Activated effector memory CD4-positive, alpha-beta T cell treated with Interleukin-2 at 50 U/mL for 16 hours (primary cell): ENCODE measurements around the gene ZC3H13.
"Not testable (repeated sequence)": the region's sequence is repeated elsewhere in the genome, so short reads cannot be mapped to it uniquely, and the experiment has no call there.

Experiments
- DNase-seq: peaks from one replicate; pipeline ENCODE4 v3.0.0-alpha.2; 2020

The ZC3H13 gene

GRCh38 chr13:46004491-46004890, 48.1 kb downstream of the ZC3H13 start:
- DNase-seq, result no peak

- DNase-seq, result no peak
These were observed 55.9 kb downstream of the ZC3H13 start for GRCh38 chr13:45996631-45997030.

- no peak for DNase-seq
These were observed 57.3 kb downstream of the ZC3H13 start for GRCh38 chr13:45995245-45995644.

DNA sequence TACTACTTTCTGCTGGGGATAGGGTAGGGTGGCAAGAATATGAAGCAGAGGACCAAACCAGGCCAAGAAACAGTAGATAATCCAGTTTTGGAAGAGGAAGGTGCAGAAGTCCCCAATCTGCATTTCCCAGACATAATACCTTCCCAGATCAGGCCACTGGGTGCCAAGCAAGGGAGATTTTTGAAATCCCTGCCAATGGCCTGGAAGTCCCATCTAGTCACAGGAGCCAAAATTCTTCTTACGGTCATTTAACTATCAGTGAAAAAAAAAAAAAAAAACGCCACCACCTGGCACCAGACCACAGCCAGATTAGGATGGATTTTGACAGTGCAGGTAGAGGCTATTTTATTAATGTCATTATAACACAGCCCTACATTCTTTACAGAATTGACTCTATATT, 57.8 kb downstream of the ZC3H13 start:
- DNase-seq, result no peak

GRCh38 chr13:45989607-45990006, 62.9 kb downstream of the ZC3H13 start:
- no peak for DNase-seq

DNA sequence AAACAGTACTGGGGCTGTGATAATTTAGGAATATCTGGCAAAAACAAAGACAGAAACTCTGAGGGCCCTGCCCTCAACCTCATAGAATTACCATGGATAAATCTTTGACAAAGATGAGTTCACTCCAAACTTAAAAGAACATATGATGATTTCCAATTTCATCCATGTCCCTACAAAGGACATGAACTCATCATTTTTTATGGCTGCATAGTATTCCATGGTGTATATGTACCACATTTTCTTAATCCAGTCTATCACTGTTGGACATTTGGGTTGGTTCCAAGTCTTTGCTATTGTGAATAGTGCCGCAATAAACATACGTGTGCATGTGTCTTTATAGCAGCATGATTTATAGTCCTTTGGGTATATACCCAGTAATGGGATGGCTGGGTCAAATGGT, 71.4 kb downstream of the ZC3H13 start:
- not testable (repeated sequence) for DNase-seq

DNA sequence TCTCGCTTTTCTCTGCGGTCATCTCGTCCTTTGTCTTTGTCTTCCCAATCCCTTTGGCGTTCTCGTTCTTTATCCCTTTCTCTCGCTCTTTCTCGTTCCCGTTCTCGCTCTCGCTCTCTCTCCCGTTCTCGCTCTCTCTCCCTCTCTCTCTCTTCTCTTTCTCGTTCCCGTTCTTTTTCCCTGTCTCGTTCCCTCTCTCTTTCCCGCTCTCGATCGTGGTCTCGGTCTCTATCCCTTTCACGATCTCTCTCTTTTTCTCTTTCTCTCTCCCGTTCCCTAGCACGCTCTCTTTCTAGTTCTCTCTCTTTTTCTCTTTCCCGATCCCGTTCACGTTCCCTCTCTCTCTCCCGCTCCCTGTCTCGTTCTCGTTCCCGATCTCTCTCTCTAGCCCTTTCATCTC, 77.2 kb downstream of the ZC3H13 start:
- no peak for DNase-seq

- no peak for DNase-seq
These were observed 78.0 kb downstream of the ZC3H13 start for GRCh38 chr13:45974500-45974899.

GRCh38 chr13:45967589-45967988, 85.0 kb downstream of the ZC3H13 start:
- DNase-seq, result no peak

- DNase-seq, result no peak
These were observed 85.8 kb downstream of the ZC3H13 start for GRCh38 chr13:45966715-45967114.

GRCh38 chr13:45961468-45961867, 91.1 kb downstream of the ZC3H13 start:
- DNase-seq, result no peak

- no peak for DNase-seq
These were observed 97.4 kb downstream of the ZC3H13 start for GRCh38 chr13:45954836-45955800.

DNA sequence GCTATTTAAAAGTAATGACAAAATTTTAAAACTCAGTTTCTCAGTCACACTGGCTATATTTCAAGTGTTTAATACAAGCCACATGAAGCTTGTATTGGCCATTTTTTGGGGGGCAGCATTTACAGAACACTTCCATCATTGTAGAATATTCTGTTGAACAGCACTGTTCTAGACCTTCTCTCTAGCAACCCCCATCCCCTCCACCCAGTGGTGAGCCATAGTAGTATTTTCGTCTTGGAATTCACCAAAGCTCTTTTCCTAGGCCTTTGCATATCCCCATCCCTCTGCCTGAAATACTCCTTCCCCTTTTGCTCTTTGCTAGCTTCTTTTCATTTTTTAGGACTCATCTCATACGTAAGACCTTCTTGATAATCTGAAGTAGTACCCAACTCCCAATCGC, 99.5 kb downstream of the ZC3H13 start:
- no peak for DNase-seq

GRCh38 chr13:45951724-45952123, 100.8 kb downstream of the ZC3H13 start:
- DNase-seq, result no peak

DNA sequence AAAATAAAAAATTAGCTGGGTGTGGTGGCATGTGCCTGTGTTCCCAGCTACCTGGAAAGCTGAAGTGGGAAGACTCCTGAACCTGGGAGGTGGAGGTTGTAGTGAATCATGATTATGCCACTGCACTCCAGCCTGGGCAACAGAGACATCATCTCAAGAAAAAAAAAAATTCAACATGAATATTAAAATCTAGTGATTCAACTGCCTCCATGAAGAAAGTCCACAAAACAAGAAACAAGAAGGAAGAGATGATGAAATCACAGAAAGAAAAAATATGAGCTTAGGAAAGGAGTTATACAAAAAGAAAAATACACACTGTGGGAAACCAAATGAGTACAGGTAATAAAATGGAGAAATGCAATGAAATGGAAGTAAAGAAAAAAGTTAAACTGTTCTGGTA, 101.4 kb downstream of the ZC3H13 start:
- no peak for DNase-seq

- DNase-seq, result no peak
These were observed 102.1 kb downstream of the ZC3H13 start for GRCh38 chr13:45950386-45951000.

GRCh38 chr13:45949161-45949560, 103.4 kb downstream of the ZC3H13 start:
- DNase-seq, result no peak

DNA sequence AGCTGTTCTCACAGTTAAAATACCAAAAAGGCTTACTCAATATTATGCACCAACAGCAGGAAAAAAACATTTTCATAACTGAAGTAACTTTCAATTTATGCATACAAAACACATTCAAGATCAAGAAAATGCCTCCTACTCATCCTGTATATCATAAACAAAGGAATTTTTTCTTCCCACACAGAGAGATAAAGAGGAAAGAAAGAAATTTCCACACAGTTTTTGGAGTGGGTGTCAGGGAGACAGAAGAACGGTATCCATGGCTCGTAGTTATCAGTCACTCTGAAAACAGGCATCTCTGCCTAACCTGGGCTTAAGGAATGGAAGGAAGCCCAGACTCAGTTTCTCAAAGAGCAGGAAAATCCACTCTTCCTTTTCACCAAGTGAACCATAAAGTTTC, 108.6 kb downstream of the ZC3H13 start:
- DNase-seq, result no peak

DNA sequence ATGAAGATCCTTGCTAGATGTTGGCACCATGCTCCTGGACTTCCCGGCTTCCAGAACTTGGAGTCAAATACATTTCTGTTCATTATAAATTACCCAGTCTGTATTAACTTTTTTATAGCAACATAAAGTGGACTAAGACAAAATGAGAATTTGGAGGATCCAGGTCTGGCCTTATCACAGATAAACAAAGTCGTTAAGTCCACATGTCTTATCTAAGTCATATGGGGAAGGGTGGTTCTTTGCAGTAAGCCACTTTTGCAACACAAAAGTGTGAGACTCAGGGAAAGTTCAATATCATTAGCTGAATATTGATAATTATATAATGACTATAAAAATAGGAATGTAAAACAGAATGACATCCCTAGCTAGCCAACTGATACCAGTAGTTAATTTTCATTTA, 109.4 kb downstream of the ZC3H13 start:
- no peak for DNase-seq

DNA sequence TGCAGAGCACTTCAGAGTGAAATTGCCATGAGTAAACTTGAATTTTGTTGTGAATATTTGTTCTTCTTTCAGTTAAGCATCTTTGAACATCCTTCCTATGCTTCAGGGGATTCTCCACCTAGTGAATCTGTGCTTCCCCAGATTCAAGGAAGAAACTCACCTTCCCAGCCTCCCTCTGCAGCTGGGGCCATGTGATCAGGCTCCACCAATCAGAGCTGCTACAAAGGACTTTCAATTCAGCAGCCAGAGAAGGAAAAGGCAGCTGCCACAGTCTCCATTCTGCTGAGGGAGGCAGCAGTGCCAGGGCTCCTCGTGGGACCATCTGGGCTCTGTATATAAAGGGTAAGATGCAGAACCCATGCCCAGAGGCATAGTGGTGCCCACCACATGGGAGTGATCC, 111.3 kb downstream of the ZC3H13 start:
- no peak for DNase-seq

DNA sequence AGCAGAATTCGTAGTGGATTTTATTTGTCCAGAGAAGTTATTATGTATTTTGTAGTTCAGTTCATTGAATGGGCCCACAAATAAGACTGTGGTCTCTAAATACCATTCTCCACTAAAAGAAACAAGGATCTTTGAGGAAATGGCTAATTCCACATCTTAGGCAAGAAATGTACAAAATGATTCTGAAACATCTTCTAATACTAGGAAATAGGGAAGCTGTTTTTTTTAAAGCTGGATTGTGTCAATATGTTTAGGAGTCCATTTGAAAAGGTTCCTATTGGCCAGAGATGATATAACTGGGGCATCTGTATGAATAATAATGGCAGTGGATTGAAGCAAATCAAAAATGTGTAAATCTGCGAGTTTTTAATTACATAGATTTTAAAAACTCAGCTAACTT, 112.5 kb downstream of the ZC3H13 start:
- no peak for DNase-seq

DNA sequence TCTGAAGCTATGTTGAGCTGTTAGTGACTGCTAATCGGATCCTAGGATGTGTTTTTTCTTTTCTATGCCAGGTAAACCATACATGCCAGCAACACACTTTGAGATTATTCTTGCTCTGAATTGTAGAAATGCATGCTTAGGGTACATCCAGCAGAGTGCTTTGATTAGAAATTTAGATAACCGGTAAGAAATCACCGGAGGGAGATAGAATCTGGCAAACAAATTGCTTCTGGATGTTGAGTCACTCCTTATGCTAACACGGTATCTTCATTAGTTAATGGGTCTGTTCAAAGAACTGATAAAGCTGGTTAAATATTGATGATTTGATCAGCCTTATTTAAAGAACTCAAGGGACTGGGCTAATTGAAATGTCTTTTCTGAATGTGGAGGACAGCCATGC, 115.9 kb downstream of the ZC3H13 start:
- DNase-seq, result no peak

- DNase-seq, result no peak
These were observed 118.3 kb downstream of the ZC3H13 start for GRCh38 chr13:45934283-45934682.

DNA sequence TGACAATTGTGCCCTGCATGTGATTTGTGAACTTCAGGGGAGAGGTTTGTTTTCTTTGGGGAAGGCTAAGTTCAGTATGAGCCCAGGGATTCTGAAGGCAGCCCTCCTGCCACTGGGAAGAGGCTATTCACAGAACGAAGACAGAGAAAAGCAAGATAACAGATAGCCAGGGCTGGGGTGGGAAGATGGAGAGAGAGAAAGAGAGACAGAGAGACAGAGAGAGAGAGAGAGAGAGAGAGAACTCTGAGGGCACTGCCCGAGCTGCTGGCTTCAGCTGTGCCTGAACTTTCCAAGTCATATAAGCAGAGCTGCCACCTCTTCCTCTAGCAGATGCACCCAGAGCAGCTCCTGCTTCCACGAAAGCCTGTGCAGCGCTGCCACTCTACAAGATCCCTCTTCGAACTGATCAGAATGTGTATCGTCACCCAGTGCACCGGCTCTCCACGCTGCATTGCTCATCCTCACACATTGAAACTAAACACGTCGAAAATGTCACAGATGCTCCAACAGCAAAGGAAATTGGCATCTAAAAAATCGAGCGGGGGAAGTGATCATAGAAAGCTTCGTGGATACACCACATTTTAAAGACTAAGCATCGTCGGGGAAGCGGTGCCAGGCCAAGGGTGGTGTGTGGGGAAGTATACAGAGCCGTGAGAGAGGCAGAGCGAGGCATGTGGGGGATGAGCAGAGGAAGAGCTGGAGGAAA, 119.2 kb downstream of the ZC3H13 start:
- DNase-seq, result no peak
